Motor neuron (in vitro differentiated cells): ENCODE measurements around the gene AMZ2. TPM values are rescaled to one million over a fixed set of nuclear protein-coding genes. Genes with fewer than 3 reads are reported as not detected.

Source experiments
- ATAC-seq, 8 experiments: fragments of 200-7000 bp; cut with Tn5 transposase; replicated peaks in 6 of 8; 2 replicates each; pipeline ENCODE4 v1.8.0; 2021; ENCODE audit warnings: mild to moderate bottlenecking in 8 of 8, moderate library complexity in 8 of 8
- H3K27ac ChIP-seq, 2 donors: fragments of 250-450 bp; sonication (Bioruptor Pico); 2 replicates each; pipeline ENCODE4 v1.9.0; 2021; ENCODE audit warnings: antibody characterized with exemption in 2 of 2, mild to moderate bottlenecking in 2 of 2, moderate library complexity in 1 of 2
- H3K4me1 ChIP-seq, 2 donors: fragments of 250-450 bp; sonication (Bioruptor Pico); replicated peaks in 1 of 2; 2 replicates each; pipeline ENCODE4 v1.6.1; 2021; ENCODE audit warnings: antibody characterized with exemption in 2 of 2, mild to moderate bottlenecking in 2 of 2, moderate library complexity in 1 of 2
- H3K4me3 ChIP-seq, 5 donors: fragments of 250-450 bp; sonication (Bioruptor Pico); 2 replicates each; pipeline ENCODE4 v1.9.0; 2021; ENCODE audit warnings: antibody characterized with exemption in 5 of 5, mild to moderate bottlenecking in 5 of 5, moderate library complexity in 4 of 5
- WGBS, 10 experiments: fragments of 450-650 bp; shearing (Covaris generic); methylation state at CpG; one replicate each; pipeline ENCODE4 v1.0.0; 2022; 5-methylcytosine and 5-hydroxymethylcytosine counted together
- in situ Hi-C, 9 experiments: fragments of 400-800 bp; cut with MboI; loops; one replicate each; pipeline ENCODE4 v1.15.0; 2021; ENCODE audit warnings: low sequenced_read_pairs in 9 of 9, low pct_unique_long_range_greater_than_20kb in 2 of 9; ENCODE audit not compliant: unreplicated experiment in 9 of 9
- total RNA-seq, 8 experiments: library from RNA; unstranded; fragments of 300-600 nt; gene quantifications; 2 replicates each; pipeline versions ENCODE4 v1.2.3 to v1.2.4, GENCODE V29; 2022

The AMZ2 gene
- total RNA-seq, 8 experiments from 2014 or later: 60.9 to 114 (median 100) TPM

DNA sequence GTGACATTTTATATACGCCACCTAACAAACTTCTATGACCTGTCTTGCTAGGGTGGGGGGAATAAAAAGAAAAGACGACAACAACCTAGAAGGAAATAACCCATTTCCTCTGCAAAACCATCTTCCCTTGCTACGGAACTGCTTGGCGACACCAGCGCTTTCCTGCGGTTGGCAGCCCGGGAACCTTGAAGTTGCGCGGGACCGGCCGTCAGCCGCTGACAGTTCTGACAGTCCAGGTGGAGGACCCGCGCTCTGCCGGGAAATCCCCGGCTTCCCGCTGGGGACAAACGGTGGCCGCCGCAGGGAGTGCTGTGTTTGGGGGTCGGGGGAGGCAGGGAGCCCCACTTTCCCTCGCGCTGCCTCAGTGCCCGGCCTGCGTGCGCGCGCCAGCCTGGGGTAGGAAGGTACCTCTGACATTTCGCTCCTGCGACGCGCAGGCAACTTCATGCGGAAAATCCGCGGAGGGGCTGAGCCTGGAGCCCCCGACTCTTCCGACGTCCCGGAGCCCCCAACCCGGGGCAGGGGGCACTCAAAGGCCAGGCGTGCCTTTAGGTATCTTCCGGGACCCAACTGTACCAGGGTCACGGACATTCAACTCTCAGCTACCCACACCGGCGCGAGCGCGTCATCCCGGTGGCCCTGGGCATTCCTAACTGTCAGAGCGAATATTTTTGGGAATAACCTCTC lies 42.6 kb downstream of the AMZ2 start:
- in situ Hi-C loops: loop anchor here in 1 of 9 experiments (25.0 kb wide), 1 partner anchor 147 kb away; no protein-coding TSS in a partner anchor
- peak overlapping the region; percentile 55 to 84 (median 69) for H3K4me3 ChIP-seq
- WGBS, 10 experiments: 0 to 29% (median 1%) methylated on average over 2 to 14 of the region's 50 CpGs; no CpG with 5 or more reads in 2 of the 10 experiments

DNA sequence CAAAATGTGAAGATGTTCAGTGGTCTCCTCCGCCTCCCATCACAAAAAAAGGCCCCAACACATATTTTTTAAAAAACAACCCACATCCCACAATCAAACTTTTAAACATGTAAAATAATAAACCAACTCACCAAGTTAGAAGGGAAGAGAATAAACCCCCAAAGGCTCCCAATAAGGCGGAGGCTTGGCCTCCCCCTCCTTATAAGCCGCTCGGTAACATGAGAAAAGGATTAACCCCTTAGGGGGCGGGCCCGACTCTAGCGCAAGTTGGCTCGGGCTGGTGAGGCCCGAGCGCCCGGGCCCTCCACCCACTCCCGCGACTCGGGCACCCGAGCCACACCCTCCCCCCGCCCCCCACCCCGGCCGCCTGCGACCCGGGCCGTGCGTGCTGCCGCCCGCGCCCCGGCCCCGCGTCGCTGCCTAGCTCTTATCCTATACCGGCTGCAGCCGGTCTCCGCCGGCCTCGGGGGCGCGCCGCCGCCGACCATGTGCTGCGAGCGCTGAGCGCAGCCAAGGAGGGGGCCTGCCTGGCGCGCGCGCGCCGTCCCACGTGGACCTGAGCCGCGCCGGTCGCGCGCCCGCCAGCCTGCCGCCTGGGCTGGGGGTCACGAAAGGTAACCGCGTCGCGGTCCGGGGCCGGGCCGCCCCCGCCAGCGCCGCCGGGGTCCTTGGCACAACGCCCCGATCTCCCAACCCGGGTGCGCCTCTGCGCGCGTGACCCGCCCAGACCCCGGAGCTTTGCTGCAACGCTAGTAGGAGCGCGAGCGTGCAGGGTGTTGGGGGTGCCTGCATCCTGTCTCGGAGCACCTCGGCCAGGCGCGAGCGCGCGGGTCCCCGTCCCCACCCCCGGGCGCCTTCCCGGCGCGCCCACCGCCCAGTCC lies 43.4 kb downstream of the AMZ2 start, which contains the start of the genes ARSG and SLC16A6:
TSS of gene ARSG (plus strand) at position 541 of the 881 bp plus-strand sequence. CDS start 15,999 bp downstream, outside the sequence.
TSS of gene SLC16A6 (minus strand) at position 173 of the 881 bp plus-strand sequence. CDS start 12,807 bp downstream, outside the sequence.
- peak within 1 kb of the TSS; percentile 55 to 84 (median 69) for H3K4me3 ChIP-seq
- ATAC-seq: peak; percentile 75 to 85 (median 82)
- WGBS, 10 experiments: 0 to 7% (median 0%) methylated on average over 1 to 14 of the region's 96 CpGs; no CpG with 5 or more reads in 5 of the 10 experiments
- in situ Hi-C loops: loop anchor here in 1 of 9 experiments (25.0 kb wide), 1 partner anchor 146 kb away; no protein-coding TSS in a partner anchor
- peak within 1 kb of the TSS; percentile 91 to 94 for H3K27ac ChIP-seq
- H3K4me1 ChIP-seq: peaks cover 17 to 18% of the 10 kb centered on the region in 2 donors

More for the DNA sequence above, 42.6 kb downstream of the AMZ2 start:
- no peak for ATAC-seq
- Histone ChIP-seq H3K27ac (peak overlapping the region; percentile 91 to 94), H3K4me1 (peaks cover 17 to 18% of the 10 kb centered on the region in 2 donors)

GRCh38 chr17:68291836-68292688 lies 44.2 kb downstream of the AMZ2 start:
- WGBS, 10 experiments: 0 to 12% (median 3%) methylated on average over 1 to 7 of the region's 76 CpGs; no CpG with 5 or more reads in 3 of the 10 experiments
- Histone ChIP-seq H3K4me1 (peaks cover 17 to 18% of the 10 kb centered on the region in 2 donors), H3K4me3 (peak overlapping the region; percentile 55 to 84 (median 69)), H3K27ac (peak overlapping the region; percentile 91 to 94)
- peak; percentile 59 to 70 (median 64) for ATAC-seq
- in situ Hi-C loops: loop anchor here in 1 of 9 experiments (25.0 kb wide), 1 partner anchor 145 kb away; no protein-coding TSS in a partner anchor

DNA sequence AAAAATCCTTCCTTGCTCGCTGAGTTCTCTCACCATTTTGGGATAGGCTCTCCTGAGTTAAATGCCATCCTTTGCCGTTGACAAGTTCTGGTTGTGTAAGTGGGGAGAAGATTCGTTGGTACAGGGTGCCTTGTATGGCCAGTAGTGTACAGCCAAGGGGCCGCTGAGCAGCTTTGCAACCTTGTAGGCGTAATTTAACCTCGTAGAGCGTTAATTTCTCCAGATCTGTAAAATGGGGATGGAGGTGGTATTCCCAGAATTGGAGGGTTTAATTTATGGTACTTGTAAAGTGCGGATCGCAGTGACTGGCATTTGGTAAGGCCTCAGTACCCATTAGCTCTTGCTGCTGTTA lies 44.8 kb downstream of the AMZ2 start:
- Histone ChIP-seq H3K27ac (peak overlapping the region; percentile 91 to 94), H3K4me3 (peak overlapping the region; percentile 55 to 84 (median 69)), H3K4me1 (peaks cover 17 to 18% of the 10 kb centered on the region in 2 donors)
- WGBS, 10 experiments: 0 to 100% (median 20%) methylated on average over 1 to 9 of the region's 9 CpGs; no CpG with 5 or more reads in 1 of the 10 experiments
- ATAC-seq: no peak
- in situ Hi-C loops: loop anchor here in 1 of 9 experiments (25.0 kb wide), 1 partner anchor 145 kb away; no protein-coding TSS in a partner anchor

GRCh38 chr17:68293490-68294195 lies 45.8 kb downstream of the AMZ2 start:
- H3K4me3 ChIP-seq: peak overlapping the region in 4 of 5 donors; percentile 61 to 84 (median 69)

GRCh38 chr17:68294196-68294555 lies 46.3 kb downstream of the AMZ2 start:
- WGBS, 10 experiments: 6 to 100% (median 40%) methylated on average over 2 to 3 of the region's 3 CpGs; no CpG with 5 or more reads in 5 of the 10 experiments
- H3K4me3 ChIP-seq: no peak overlapping the region
- no peak for ATAC-seq
- in situ Hi-C loops: loop anchor here in 1 of 9 experiments (25.0 kb wide), 1 partner anchor 143 kb away; no protein-coding TSS in a partner anchor
- peak overlapping the region in 1 of 2 donors; percentile 66 for H3K27ac ChIP-seq
- H3K4me1 ChIP-seq: peaks cover 8 to 9% of the 10 kb centered on the region in 2 donors

More at GRCh38 chr17:68293490-68294195, 45.8 kb downstream of the AMZ2 start:
- no peak for ATAC-seq
- Histone ChIP-seq H3K4me1 (peaks cover 13 to 14% of the 10 kb centered on the region in 2 donors), H3K27ac (peak overlapping the region in 1 of 2 donors; percentile 66)
- in situ Hi-C loops: loop anchor here in 1 of 9 experiments (25.0 kb wide), 1 partner anchor 144 kb away; no protein-coding TSS in a partner anchor
- 44 to 100% (median 84%) methylated on average over 1 to 5 of the region's 6 CpGs for WGBS, 10 experiments

DNA sequence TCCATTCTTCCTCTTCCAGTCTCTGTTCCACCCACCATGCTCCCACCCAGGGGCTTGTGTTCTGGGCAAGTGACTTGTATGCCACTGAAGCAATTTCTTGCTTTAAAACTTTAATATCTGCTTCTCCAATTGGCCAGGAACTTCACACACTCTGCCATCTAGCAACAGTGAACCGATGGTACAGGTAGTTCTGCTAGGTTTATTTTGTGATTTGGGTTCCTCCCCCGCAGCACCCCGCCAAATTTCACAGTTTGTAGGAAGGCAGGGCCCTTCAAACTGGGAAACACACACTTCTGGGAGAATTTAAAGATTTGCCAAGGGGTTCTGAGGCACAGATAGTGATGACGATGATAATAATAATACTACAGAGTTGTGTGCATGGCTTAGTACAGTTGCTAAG lies 46.8 kb downstream of the AMZ2 start:
- Histone ChIP-seq H3K4me1 (peaks cover 7% of the 10 kb centered on the region in 2 donors), H3K27ac (peak overlapping the region in 1 of 2 donors; percentile 57), H3K4me3 (no peak overlapping the region)
- ATAC-seq: no peak
- in situ Hi-C loops: loop anchor here in 1 of 9 experiments (25.0 kb wide), 1 partner anchor 143 kb away; no protein-coding TSS in a partner anchor
- WGBS, 10 experiments: 63 to 100% (median 75%) methylated on average over 2 to 4 of the region's 4 CpGs; no CpG with 5 or more reads in 4 of the 10 experiments

- Histone ChIP-seq H3K4me3 (no peak overlapping the region), H3K4me1 (peaks cover 7% of the 10 kb centered on the region in 2 donors), H3K27ac (no peak overlapping the region)
- 54 to 100% (median 95%) methylated on average over 1 to 7 of the region's 7 CpGs; no CpG with 5 or more reads in 2 of the 10 experiments for WGBS, 10 experiments
- no peak for ATAC-seq
- in situ Hi-C loops: loop anchor here in 1 of 9 experiments (25.0 kb wide), 1 partner anchor 142 kb away; no protein-coding TSS in a partner anchor
These were observed 47.2 kb downstream of the AMZ2 start for GRCh38 chr17:68295086-68295485.

DNA sequence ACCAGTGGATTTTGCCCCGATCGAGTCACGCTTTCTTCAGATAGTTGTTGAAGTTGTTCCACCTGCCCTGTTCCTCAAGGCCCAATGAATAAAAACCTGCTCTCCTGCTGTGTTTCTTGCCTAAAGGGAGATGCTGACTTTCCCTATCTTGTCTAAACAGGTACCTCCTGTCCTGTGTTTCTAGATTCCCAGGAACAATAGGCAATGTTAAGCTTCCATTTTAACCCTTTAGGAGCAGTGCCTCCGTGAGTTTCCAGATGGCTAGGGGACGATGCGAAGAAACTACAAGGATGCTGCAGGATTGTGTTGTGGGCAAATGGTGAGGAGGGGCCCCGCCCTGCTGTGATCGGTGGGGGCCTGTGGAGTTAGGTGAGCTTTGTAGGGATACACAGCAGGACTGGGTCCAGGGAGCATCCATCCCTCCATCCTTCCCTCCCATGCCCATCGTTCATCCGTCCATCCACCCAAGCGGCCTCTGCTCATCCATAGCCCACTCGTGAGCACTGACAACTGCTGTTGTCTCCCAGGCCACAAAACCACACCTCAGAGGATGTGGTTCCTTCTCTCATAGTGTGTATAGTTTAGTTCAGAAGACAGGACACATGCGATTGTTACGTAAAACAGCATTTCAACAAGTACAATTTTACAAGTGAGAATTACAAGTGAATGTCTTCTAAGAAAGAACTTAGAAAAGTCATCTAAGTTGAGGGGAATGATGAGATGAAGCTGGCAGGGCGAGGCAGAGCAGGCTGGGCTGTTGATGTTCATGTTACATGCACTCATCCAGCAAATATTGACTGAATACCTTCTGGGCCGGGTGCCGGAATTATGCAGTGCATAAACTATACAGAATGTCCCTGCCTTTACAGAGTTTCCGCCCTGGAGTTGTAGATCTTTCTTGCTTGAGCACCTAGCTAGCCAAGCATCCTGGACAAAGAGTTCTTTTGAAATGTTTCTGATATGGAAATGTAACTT lies 48.7 kb downstream of the AMZ2 start:
- Histone ChIP-seq H3K27ac (no peak overlapping the region), H3K4me1 (peaks cover 7% of the 10 kb centered on the region in 2 donors), H3K4me3 (no peak overlapping the region)
- in situ Hi-C loops: loop anchor here in 1 of 9 experiments (25.0 kb wide), 1 partner anchor 141 kb away; no protein-coding TSS in a partner anchor
- WGBS, 10 experiments: 42 to 100% (median 88%) methylated on average over 3 to 15 of the region's 18 CpGs; no CpG with 5 or more reads in 1 of the 10 experiments
- peak in 3 of 8 experiments; percentile 84 to 87 (median 86) for ATAC-seq

DNA sequence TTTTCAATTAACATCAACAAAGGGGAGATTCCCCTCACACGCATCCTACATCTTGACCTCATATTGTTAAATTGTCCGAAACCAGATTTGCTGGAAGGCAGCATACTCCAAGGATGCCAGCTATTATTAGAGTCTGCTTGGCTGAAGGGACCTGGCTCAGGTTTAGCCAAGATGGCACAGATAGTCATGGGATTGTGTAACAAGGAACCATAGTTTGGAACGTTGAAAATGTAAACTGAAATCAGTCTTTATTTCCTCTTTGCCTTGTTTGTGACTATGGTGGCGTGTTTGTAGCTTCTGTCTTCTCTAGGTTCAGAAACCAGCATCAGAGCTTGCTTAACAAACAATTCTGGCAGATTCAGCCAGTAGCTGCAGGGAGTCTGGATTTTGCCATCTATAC lies 49.4 kb downstream of the AMZ2 start:
- H3K4me3 ChIP-seq: no peak overlapping the region
- H3K4me1 ChIP-seq: peaks cover 7% of the 10 kb centered on the region in 2 donors
- in situ Hi-C loops: loop anchor here in 1 of 9 experiments (25.0 kb wide), 1 partner anchor 140 kb away; no protein-coding TSS in a partner anchor
- H3K27ac ChIP-seq: no peak overlapping the region
- peak in 2 of 8 experiments; percentile 53 to 58 for ATAC-seq
- 0 to 100% (median 89%) methylated on average over 1 to 4 of the region's 4 CpGs; no CpG with 5 or more reads in 3 of the 10 experiments for WGBS, 10 experiments
